NCI-H748 (cell line): Measurements from ENCODE around the gene UGT1A3.

Experiments
- DNase-seq: peaks from one replicate; lab custom pipeline; 2025; ENCODE audit not compliant: unreplicated experiment; lab: John Stamatoyannopoulos, UW

UGT1A3 gene

GRCh38 chr2:233793465-233794127 is 64.8 kb downstream of the UGT1A3 start:
- peak; percentile 55 for DNase-seq

GRCh38 chr2:233794128-233794658 is 65.4 kb downstream of the UGT1A3 start:
- DNase-seq: no peak

GRCh38 chr2:233795735-233796171 is 66.9 kb downstream of the UGT1A3 start:
- DNase-seq: no peak

- no peak for DNase-seq
Observed at GRCh38 chr2:233796254-233796653, 67.4 kb downstream of the UGT1A3 start.

- no peak for DNase-seq
Observed at GRCh38 chr2:233798335-233799086, 69.7 kb downstream of the UGT1A3 start.

GRCh38 chr2:233799087-233799665 is 70.3 kb downstream of the UGT1A3 start:
- DNase-seq: no peak

- no peak for DNase-seq
Observed at GRCh38 chr2:233799716-233800115, 70.9 kb downstream of the UGT1A3 start.

- DNase-seq: no peak
Observed at GRCh38 chr2:233800208-233800607, 71.4 kb downstream of the UGT1A3 start.

- no peak for DNase-seq
Observed at GRCh38 chr2:233801357-233802131, 72.7 kb downstream of the UGT1A3 start.

GRCh38 chr2:233802132-233802815 is 73.4 kb downstream of the UGT1A3 start:
- no peak for DNase-seq

GRCh38 chr2:233803292-233803911 is 74.6 kb downstream of the UGT1A3 start:
- no peak for DNase-seq

- no peak for DNase-seq
Observed at GRCh38 chr2:233803994-233804393, 75.2 kb downstream of the UGT1A3 start.

GRCh38 chr2:233807215-233807865 is 78.5 kb downstream of the UGT1A3 start:
- DNase-seq: no peak

GRCh38 chr2:233807966-233808935 is 79.4 kb downstream of the UGT1A3 start:
- no peak for DNase-seq

GRCh38 chr2:233810385-233810784 is 81.5 kb downstream of the UGT1A3 start:
- no peak for DNase-seq

- no peak for DNase-seq
Observed at GRCh38 chr2:233811087-233811486, 82.2 kb downstream of the UGT1A3 start.

GRCh38 chr2:233811732-233812131 is 82.9 kb downstream of the UGT1A3 start:
- DNase-seq: no peak

- no peak for DNase-seq
Observed at GRCh38 chr2:233813236-233814055, 84.6 kb downstream of the UGT1A3 start.
